Activated B cell treated with CpG ODN at 0.5 μM for 24 hours (primary cell): ENCODE data around the gene FLNB. TPM values are rescaled to one million over a fixed set of nuclear protein-coding genes. Genes with fewer than 3 reads are reported as not detected.

ENCODE experiments used
- ATAC-seq: fragments of 200-7000 bp; cut with Tn5 transposase; one replicate; pipeline ENCODE4 v1.10.0; 2021; ENCODE audit warnings: low read depth, mild to moderate bottlenecking, moderate library complexity
- CTCF ChIA-PET: fragments of 350-600 bp; sonication (Branson Sonifier 250); formaldehyde crosslinking; loops from one replicate; lab custom pipeline; 2021; ENCODE audit warnings: antibody characterized with exemption; lab: Charles Lee
- POLR2A ChIA-PET: fragments of 350-600 bp; sonication (Branson Sonifier 250); formaldehyde crosslinking; loops from one replicate; lab custom pipeline; 2021; ENCODE audit warnings: antibody characterized with exemption; lab: Charles Lee
- DNase-seq: peaks from one replicate; pipeline ENCODE4 v3.0.0; 2022
- H3K27ac Mint-ChIP-seq: one replicate; pipeline ENCODE4 v1.8.0; 2020; ENCODE audit warnings: mixed read lengths
- H3K27me3 Mint-ChIP-seq: one replicate; pipeline ENCODE4 v1.8.0; 2021; ENCODE audit warnings: mixed read lengths
- H3K36me3 Mint-ChIP-seq: one replicate; pipeline ENCODE4 v1.8.0; 2021; ENCODE audit warnings: low read depth, mixed read lengths
- H3K4me1 Mint-ChIP-seq: one replicate; pipeline ENCODE4 v1.8.0; 2021; ENCODE audit warnings: mixed read lengths
- H3K4me3 Mint-ChIP-seq: one replicate; pipeline ENCODE4 v1.8.0; 2020; ENCODE audit warnings: mild to moderate bottlenecking, mixed read lengths
- H3K9me3 Mint-ChIP-seq: one replicate; pipeline ENCODE4 v1.8.0; 2020; ENCODE audit warnings: mixed read lengths
- intact Hi-C: fragments of 100-400 bp; cut with micrococcal nuclease; formaldehyde crosslinking; loops from one replicate; pipeline ENCODE4 v1.15.1; 2024
- total RNA-seq: library from RNA; stranded (reverse); gene quantifications from 2 replicates; pipeline ENCODE4 v1.2.3, GENCODE V29; 2022
- TF ChIP-seq, protein P1 (sequence below): fragments of 200-600 bp; IDR thresholded peaks from one replicate; pipeline ENCODE4 v1.8.0; 2022; ENCODE audit warnings: antibody characterized with exemption, mild to moderate bottlenecking

Gene FLNB
- total RNA-seq, 1 donor from 2014 or later, result 16.7 TPM

DNA sequence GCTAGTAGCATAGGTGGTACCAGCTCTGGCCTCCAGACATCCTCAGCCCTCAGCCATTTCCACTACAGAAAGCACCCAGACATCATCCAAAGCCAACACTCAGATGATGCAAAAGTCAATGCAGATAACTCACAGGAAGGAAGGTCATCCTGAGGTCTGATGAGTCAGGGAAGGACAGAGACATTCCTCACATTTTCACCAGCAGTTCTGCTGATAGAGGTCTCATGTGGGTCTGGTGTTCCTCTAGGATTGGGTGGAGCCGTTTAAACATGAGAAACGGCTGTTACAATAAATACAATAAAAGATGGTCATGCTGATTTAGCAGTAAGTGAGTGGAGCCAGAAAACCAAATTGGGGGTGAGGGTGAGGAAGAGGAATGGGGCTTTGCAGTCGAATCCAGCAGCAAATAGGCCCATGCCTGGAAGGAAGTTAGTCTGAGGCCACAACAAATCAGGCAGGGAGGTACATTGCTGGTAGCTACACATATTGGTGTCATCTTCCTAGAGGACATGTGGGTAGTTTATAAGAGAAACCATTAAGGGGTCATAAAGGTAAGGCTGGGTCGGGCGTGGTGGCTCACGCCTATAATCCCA is 33.3 kb upstream of the FLNB start:
- DNase-seq (no peak), ATAC-seq (no peak)
- Mint-ChIP-seq H3K27me3 (no peaks in the 10 kb centered on the region), H3K27ac (no peak overlapping the region), H3K4me1 (no peaks in the 10 kb centered on the region), H3K9me3 (no peaks in the 10 kb centered on the region), H3K4me3 (no peak overlapping the region), H3K36me3 (no peaks in the 10 kb centered on the region)
- ChIA-PET CTCF (no interaction called here), POLR2A (no interaction called here)
- TF ChIP-seq, protein P1, sequence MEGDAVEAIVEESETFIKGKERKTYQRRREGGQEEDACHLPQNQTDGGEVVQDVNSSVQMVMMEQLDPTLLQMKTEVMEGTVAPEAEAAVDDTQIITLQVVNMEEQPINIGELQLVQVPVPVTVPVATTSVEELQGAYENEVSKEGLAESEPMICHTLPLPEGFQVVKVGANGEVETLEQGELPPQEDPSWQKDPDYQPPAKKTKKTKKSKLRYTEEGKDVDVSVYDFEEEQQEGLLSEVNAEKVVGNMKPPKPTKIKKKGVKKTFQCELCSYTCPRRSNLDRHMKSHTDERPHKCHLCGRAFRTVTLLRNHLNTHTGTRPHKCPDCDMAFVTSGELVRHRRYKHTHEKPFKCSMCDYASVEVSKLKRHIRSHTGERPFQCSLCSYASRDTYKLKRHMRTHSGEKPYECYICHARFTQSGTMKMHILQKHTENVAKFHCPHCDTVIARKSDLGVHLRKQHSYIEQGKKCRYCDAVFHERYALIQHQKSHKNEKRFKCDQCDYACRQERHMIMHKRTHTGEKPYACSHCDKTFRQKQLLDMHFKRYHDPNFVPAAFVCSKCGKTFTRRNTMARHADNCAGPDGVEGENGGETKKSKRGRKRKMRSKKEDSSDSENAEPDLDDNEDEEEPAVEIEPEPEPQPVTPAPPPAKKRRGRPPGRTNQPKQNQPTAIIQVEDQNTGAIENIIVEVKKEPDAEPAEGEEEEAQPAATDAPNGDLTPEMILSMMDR, result no peak
- intact Hi-C loops, result no loop called here

DNA sequence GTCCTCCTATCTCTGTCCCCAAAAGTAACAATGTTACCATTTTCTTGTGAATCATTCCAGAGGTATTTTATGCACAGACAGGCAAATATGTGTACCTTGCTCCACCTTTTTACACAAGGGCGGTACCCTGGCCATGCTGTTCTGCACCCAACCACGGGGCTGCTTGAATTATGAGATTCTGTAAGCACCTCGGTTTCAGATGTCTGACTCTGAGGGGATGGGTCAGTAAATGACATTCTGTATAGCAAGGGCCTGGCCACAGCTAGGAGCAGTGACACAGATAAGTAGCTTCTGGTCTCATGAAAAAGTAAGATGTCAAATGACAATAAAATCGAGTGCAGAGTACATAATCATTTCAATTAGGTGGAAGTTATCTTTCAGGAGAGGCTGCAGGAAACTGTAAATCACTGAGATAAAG is 30.4 kb upstream of the FLNB start:
- ChIA-PET CTCF (interaction anchor here (0.7 kb wide), 1 partner anchor 590 kb away, joined by 4 read pairs; no protein-coding TSS in a partner anchor), POLR2A (no interaction called here)
- Mint-ChIP-seq H3K9me3 (no peaks in the 10 kb centered on the region), H3K4me1 (peaks cover 10% of the 10 kb centered on the region), H3K27ac (no peak overlapping the region), H3K4me3 (no peak overlapping the region), H3K36me3 (no peaks in the 10 kb centered on the region), H3K27me3 (no peaks in the 10 kb centered on the region)
- TF ChIP-seq, protein P1, result no peak
- DNase-seq (no peak), ATAC-seq (no peak)
- intact Hi-C loops, result no loop called here

DNA sequence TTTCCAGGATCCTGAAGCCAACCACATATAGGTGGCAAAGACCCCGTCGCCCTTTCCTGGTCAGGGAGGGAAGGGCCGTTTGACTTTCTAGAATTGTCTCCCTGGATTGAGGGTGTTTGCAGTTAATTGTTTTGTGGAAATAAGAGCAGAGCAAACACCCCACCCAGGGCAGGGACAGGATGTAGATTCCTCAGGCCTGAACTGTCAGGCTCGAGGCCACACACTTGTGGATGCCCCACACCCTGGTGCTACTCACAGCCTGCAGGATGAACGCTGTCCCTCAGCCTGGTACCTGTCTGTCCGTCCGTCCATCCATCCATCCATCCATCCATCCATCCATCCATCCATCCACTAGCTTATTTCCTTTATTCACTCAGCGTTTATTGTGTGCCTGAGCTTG is 29.9 kb upstream of the FLNB start:
- intact Hi-C loops, result no loop called here
- DNase-seq (no peak), ATAC-seq (no peak)
- no peak overlapping the region for H3K27ac Mint-ChIP-seq
- no peaks in the 10 kb centered on the region for H3K36me3 Mint-ChIP-seq
- no peaks in the 10 kb centered on the region for H3K9me3 Mint-ChIP-seq
- H3K4me3 Mint-ChIP-seq, result no peak overlapping the region
- peaks cover 15% of the 10 kb centered on the region for H3K4me1 Mint-ChIP-seq
- no peaks in the 10 kb centered on the region for H3K27me3 Mint-ChIP-seq
- TF ChIP-seq, protein P1, result no peak
- ChIA-PET CTCF (no interaction called here), POLR2A (no interaction called here)

GRCh38 chr3:57980416-57980815 is 27.8 kb upstream of the FLNB start:
- no peak overlapping the region for H3K4me3 Mint-ChIP-seq
- no peaks in the 10 kb centered on the region for H3K27me3 Mint-ChIP-seq
- CTCF ChIA-PET, result no interaction called here
- no peaks in the 10 kb centered on the region for H3K9me3 Mint-ChIP-seq
- ATAC-seq, result no peak
- intact Hi-C loops, result no loop called here
- no peak overlapping the region for H3K27ac Mint-ChIP-seq
- H3K4me1 Mint-ChIP-seq, result peaks cover 27% of the 10 kb centered on the region
- POLR2A ChIA-PET, result no interaction called here
- H3K36me3 Mint-ChIP-seq, result no peaks in the 10 kb centered on the region
- TF ChIP-seq, protein P1, result no peak
- no peak for DNase-seq

DNA sequence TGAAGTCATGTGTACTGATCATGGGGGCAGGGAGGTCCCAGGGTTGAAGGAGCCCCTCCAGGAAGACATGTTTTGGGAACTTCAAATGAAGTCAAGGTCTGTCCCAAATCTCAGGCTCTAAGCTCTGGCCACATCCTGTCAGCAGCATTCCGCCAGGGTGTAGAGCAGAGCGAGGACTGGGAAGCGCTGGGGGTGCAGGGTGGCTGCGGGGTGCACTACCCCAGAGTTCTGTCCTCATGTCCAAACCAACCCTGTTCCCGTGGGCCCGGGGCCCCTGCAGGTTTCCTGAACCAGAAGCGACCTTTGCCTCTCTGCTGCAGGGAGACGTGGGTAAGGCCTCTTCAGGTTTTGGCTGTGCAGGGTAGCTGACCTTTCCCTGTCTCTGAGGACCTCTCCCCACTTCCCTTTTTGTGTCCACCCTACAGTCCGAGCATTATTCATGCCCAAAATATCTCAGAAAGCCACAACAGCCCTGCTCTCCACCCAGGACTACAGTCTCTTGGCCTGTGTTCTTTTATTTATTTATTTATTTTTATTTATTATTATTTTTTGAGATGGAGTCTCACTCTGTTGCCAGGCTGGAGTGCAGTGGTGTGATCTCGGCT is 26.6 kb upstream of the FLNB start:
- ChIA-PET CTCF (interaction anchor here (0.7 kb wide), 1 partner anchor 44 kb away, joined by 3 read pairs; no protein-coding TSS in a partner anchor), POLR2A (interaction anchor here (0.7 kb wide), 1 partner anchor 30 kb away, joined by 3 read pairs; no protein-coding TSS in a partner anchor)
- H3K27ac Mint-ChIP-seq, result no peak overlapping the region
- peaks cover 27% of the 10 kb centered on the region for H3K4me1 Mint-ChIP-seq
- no peaks in the 10 kb centered on the region for H3K36me3 Mint-ChIP-seq
- no peaks in the 10 kb centered on the region for H3K27me3 Mint-ChIP-seq
- TF ChIP-seq, protein P1, result no peak
- H3K4me3 Mint-ChIP-seq, result no peak overlapping the region
- intact Hi-C loops, result no loop called here
- H3K9me3 Mint-ChIP-seq, result no peaks in the 10 kb centered on the region
- DNase-seq, result no peak
- ATAC-seq, result no peak
